ENCODE results near the gene ILDR2.

GRCh38 chr1:167002354-167002753, 27.0 kb upstream of the ILDR2 start:
- TF ChIP-seq CTCF (conservative IDR thresholded peaks at IDR 0.05; ENCODE audit: low read depth, low read length) (no peak), EZH2 (IDR thresholded peaks at IDR 0.05; ENCODE audit: borderline replicate concordance, low read depth, low read length, poor library complexity, severe bottlenecking) (no peak)

Data from A673 (cell line).